SK-N-MC (cell line): Measurements from ENCODE around the gene OSBPL5.

ENCODE experiments used
- EZH2 ChIP-seq: fragments of 200-600 bp; sonication (generic); IDR thresholded peaks from one replicate; pipeline ENCODE4 v1.6.1; 2017; ENCODE audit warnings: antibody characterized with exemption
- FOXP2 ChIP-seq: optimal IDR thresholded peaks from 2 replicates; pipeline ENCODE3; 2011; ENCODE audit warnings: mild to moderate bottlenecking, moderate library complexity; ENCODE audit not compliant: insufficient read depth; ENCODE audit errors: extremely low read length, control extremely low read depth
- POLR2AphosphoS5 ChIP-seq: IDR thresholded peaks from 2 replicates; pipeline ENCODE4 v1.6.1; 2012; ENCODE audit warnings: mild to moderate bottlenecking, low read depth, low read length, borderline replicate concordance

GRCh38 chr11:3158821-3159220 lies 6.3 kb downstream of the OSBPL5 start:
- TF ChIP-seq POLR2AphosphoS5 (no peak), EZH2 (no peak), FOXP2 (no peak)
